Measurements from ENCODE around the gene NUCB1. TPM values are rescaled to one million over a fixed set of nuclear protein-coding genes. Genes with fewer than 3 reads are reported as not detected.

Gene NUCB1
- total RNA-seq, 1 experiment from 2014 or later = 125 TPM

- H3K79me1 ChIP-seq (ENCODE audit: insufficient read depth, low read depth, low read length, poor library complexity, severe bottlenecking) = peaks cover 9% of the 10 kb centered on the region
- peaks cover 1% of the 10 kb centered on the region for H3K23me2 ChIP-seq (ENCODE audit: insufficient read length, low read depth, low read length, poor library complexity, severe bottlenecking)
- H3K18ac ChIP-seq (ENCODE audit: insufficient read length, low read depth, low read length) = no peak overlapping the region
- peaks cover under 1% of the 10 kb centered on the region for H3K4me1 ChIP-seq (ENCODE audit: insufficient read depth, low read length)
- H3K36me3 Mint-ChIP-seq (ENCODE audit: insufficient read depth in 1 of 3, low read depth in 3 of 3) = peaks cover 22 to 44% (median 40%) of the 10 kb centered on the region in 3 experiments
- peaks cover 25 to 27% of the 10 kb centered on the region in 2 experiments for H3K4me1 Mint-ChIP-seq
- H3K27ac ChIP-seq (ENCODE audit: insufficient read length, low read depth, low read length) = no peak overlapping the region
- H2AFZ ChIP-seq (ENCODE audit: low read length) = no peak overlapping the region
- WGBS (ENCODE audit: extremely low coverage, insufficient read length, low lambda C conversion rate) = no CpG with 5 or more reads among the region's 11 CpGs
- no peaks in the 10 kb centered on the region for H3K9me3 Mint-ChIP-seq
- no peak overlapping the region for H3K9ac ChIP-seq (ENCODE audit: extremely low read depth, insufficient read length, low read length)
- no peaks in the 10 kb centered on the region for H3K27me3 ChIP-seq (ENCODE audit: insufficient read depth, low read length)
- no peak overlapping the region for H2BK5ac ChIP-seq (ENCODE audit: insufficient read length, low read length)
- H3K27ac Mint-ChIP-seq = peak overlapping the region in 1 of 3 experiments; percentile 80; a peak in 3 of 7 replicates
- no peak overlapping the region for H3K23ac ChIP-seq (ENCODE audit: insufficient read length, low read depth, low read length)
- no peak overlapping the region for H4K5ac ChIP-seq (ENCODE audit: insufficient read length, low read depth, low read length)
- H4K8ac ChIP-seq (replicated peaks; ENCODE audit: insufficient read length, low read depth, low read length) = no peak overlapping the region
- H3K14ac ChIP-seq (ENCODE audit: insufficient read depth, low read length) = no peak overlapping the region
- no peak for DNase-seq
- H3K4me2 ChIP-seq (ENCODE audit: insufficient read depth, insufficient read length, low read length) = no peak overlapping the region
- no peak overlapping the region for H2BK15ac ChIP-seq (ENCODE audit: low read depth, low read length)
- H3K27me3 Mint-ChIP-seq (ENCODE audit: low read depth) = no peaks in the 10 kb centered on the region
- no peak for TF ChIP-seq CTCF (conservative IDR thresholded peaks at IDR 0.05)
- no peak overlapping the region for H4K91ac ChIP-seq (ENCODE audit: insufficient read length, low read depth, low read length)
- H3K4me3 Mint-ChIP-seq = no peak overlapping the region
- no peak overlapping the region for H3T11ph ChIP-seq (ENCODE audit: low read length)
- no peak overlapping the region for H2BK120ac ChIP-seq (ENCODE audit: low read depth, low read length, poor library complexity, severe bottlenecking)
- no peak overlapping the region for H3K56ac ChIP-seq (ENCODE audit: insufficient read length, low read depth, low read length)
- H2BK12ac ChIP-seq (ENCODE audit: insufficient read length, low read depth, low read length) = no peak overlapping the region
- H2BK20ac ChIP-seq (ENCODE audit: low read depth, low read length, poor library complexity, severe bottlenecking) = no peak overlapping the region
- no peaks in the 10 kb centered on the region for H3K9me3 ChIP-seq (ENCODE audit: control insufficient read depth, low read depth, low read length)
- H3K4ac ChIP-seq (ENCODE audit: low read depth, low read length) = no peak overlapping the region
- H3K79me2 ChIP-seq (ENCODE audit: insufficient read depth, low read length) = peaks cover under 1% of the 10 kb centered on the region; the same call in 1 of the 2 replicates
- H4K20me1 ChIP-seq (ENCODE audit: control insufficient read depth, insufficient read depth, insufficient read length) = no peaks in the 10 kb centered on the region
- no peak overlapping the region for H2AK5ac ChIP-seq (ENCODE audit: insufficient read length, low read length)
Observed at GRCh38 chr19:48878196-48879024, 21.7 kb upstream of the NUCB1 start.

Data from H9 (cell line).